Endothelial cell (in vitro differentiated cells): Measurements from ENCODE around the gene CHRNG. TPM values are rescaled to one million over a fixed set of nuclear protein-coding genes. Genes with fewer than 3 reads are reported as not detected.

ENCODE experiments used
- DNase-seq: peaks from one replicate; pipeline ENCODE4 v3.0.0; 2021; ENCODE audit warnings: low spot score
- H3K27ac Mint-ChIP-seq: one replicate; pipeline ENCODE4 v1.8.0; 2021; ENCODE audit warnings: mixed read lengths, inconsistent platforms; ENCODE audit not compliant: unreplicated experiment
- H3K27me3 Mint-ChIP-seq: one replicate; pipeline ENCODE4 v1.8.0; 2021; ENCODE audit warnings: mild to moderate bottlenecking, moderate library complexity, mixed read lengths, inconsistent platforms; ENCODE audit not compliant: unreplicated experiment
- H3K36me3 Mint-ChIP-seq: one replicate; pipeline ENCODE4 v1.8.0; 2021; ENCODE audit warnings: mild to moderate bottlenecking, low read depth, mixed read lengths, inconsistent platforms; ENCODE audit not compliant: unreplicated experiment
- H3K4me1 Mint-ChIP-seq: one replicate; pipeline ENCODE4 v1.8.0; 2021; ENCODE audit warnings: mild to moderate bottlenecking, mixed read lengths, inconsistent platforms; ENCODE audit not compliant: unreplicated experiment
- H3K4me3 Mint-ChIP-seq: one replicate; pipeline ENCODE4 v1.8.0; 2021; ENCODE audit warnings: mild to moderate bottlenecking, mixed read lengths, inconsistent platforms; ENCODE audit not compliant: unreplicated experiment
- H3K9me3 Mint-ChIP-seq: one replicate; pipeline ENCODE4 v1.8.0; 2021; ENCODE audit warnings: mixed read lengths, inconsistent platforms; ENCODE audit not compliant: unreplicated experiment
- total RNA-seq: library from RNA; stranded (reverse); fragmentation: NEBNext Ultra II Directional; extraction: Animal tissue kit (Norgen Biotek cat#: 25700); gene quantifications from one replicate; pipeline ENCODE4 v1.2.1, GENCODE V29; 2021; ENCODE audit not compliant: unreplicated experiment
- TF ChIP-seq, protein P1 (sequence below): fragments of 200-600 bp; sonication (generic); IDR thresholded peaks from one replicate; pipeline ENCODE4 v1.5.0; 2021; ENCODE audit warnings: antibody characterized with exemption; ENCODE audit not compliant: unreplicated experiment

The CHRNG gene
- total RNA-seq, 1 donor from 2014 or later: not detected

GRCh38 chr2:232580648-232580981, 41.1 kb downstream of the CHRNG start:
- H3K27ac Mint-ChIP-seq: no peak overlapping the region
- peaks cover 16% of the 10 kb centered on the region for H3K4me1 Mint-ChIP-seq
- H3K27me3 Mint-ChIP-seq: peaks cover 7% of the 10 kb centered on the region
- no peak overlapping the region for H3K4me3 Mint-ChIP-seq
- H3K9me3 Mint-ChIP-seq: no peaks in the 10 kb centered on the region
- TF ChIP-seq, protein P1, sequence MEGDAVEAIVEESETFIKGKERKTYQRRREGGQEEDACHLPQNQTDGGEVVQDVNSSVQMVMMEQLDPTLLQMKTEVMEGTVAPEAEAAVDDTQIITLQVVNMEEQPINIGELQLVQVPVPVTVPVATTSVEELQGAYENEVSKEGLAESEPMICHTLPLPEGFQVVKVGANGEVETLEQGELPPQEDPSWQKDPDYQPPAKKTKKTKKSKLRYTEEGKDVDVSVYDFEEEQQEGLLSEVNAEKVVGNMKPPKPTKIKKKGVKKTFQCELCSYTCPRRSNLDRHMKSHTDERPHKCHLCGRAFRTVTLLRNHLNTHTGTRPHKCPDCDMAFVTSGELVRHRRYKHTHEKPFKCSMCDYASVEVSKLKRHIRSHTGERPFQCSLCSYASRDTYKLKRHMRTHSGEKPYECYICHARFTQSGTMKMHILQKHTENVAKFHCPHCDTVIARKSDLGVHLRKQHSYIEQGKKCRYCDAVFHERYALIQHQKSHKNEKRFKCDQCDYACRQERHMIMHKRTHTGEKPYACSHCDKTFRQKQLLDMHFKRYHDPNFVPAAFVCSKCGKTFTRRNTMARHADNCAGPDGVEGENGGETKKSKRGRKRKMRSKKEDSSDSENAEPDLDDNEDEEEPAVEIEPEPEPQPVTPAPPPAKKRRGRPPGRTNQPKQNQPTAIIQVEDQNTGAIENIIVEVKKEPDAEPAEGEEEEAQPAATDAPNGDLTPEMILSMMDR: no peak
- DNase-seq: no peak
- peaks cover 24% of the 10 kb centered on the region for H3K36me3 Mint-ChIP-seq

GRCh38 chr2:232581725-232582124, 42.2 kb downstream of the CHRNG start:
- no peak for DNase-seq
- Mint-ChIP-seq H3K9me3 (no peaks in the 10 kb centered on the region), H3K27ac (no peak overlapping the region), H3K4me1 (peaks cover 21% of the 10 kb centered on the region), H3K36me3 (peaks cover 24% of the 10 kb centered on the region), H3K27me3 (peaks cover 7% of the 10 kb centered on the region), H3K4me3 (no peak overlapping the region)
- TF ChIP-seq, protein P1: no peak

DNA sequence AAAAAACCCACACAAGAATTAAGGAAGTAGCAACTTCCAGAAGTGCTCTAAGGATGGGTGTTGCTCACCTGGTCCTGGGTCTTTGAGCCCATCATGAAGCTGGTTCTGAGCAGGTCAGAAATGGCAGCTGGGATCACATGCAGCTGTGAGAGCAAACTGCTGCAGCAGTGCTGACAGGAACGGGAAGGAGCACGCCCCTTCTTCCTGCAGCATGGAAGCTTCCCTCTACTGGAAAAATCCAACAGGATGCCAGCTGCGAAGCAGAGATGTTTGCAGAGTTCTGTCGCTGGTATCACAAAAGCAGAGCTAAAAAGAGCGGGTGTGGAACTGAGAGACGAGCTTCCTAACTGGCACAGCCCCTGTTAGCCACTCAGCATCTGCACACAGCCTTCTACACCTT, 44.7 kb downstream of the CHRNG start:
- H3K27me3 Mint-ChIP-seq: peaks cover 11% of the 10 kb centered on the region
- no peaks in the 10 kb centered on the region for H3K9me3 Mint-ChIP-seq
- no peak overlapping the region for H3K4me3 Mint-ChIP-seq
- peaks cover 27% of the 10 kb centered on the region for H3K4me1 Mint-ChIP-seq
- DNase-seq: peak; percentile 43
- H3K27ac Mint-ChIP-seq: peak overlapping the region; percentile 64
- peaks cover 31% of the 10 kb centered on the region for H3K36me3 Mint-ChIP-seq
- TF ChIP-seq, protein P1: no peak

GRCh38 chr2:232586943-232587505, 47.5 kb downstream of the CHRNG start:
- DNase-seq: no peak
- H3K27ac Mint-ChIP-seq: no peak overlapping the region
- peaks cover 7% of the 10 kb centered on the region for H3K27me3 Mint-ChIP-seq
- peak overlapping the region; percentile 65 for H3K4me3 Mint-ChIP-seq
- H3K9me3 Mint-ChIP-seq: no peaks in the 10 kb centered on the region
- TF ChIP-seq, protein P1: no peak
- H3K4me1 Mint-ChIP-seq: peaks cover 27% of the 10 kb centered on the region
- peaks cover 25% of the 10 kb centered on the region for H3K36me3 Mint-ChIP-seq

GRCh38 chr2:232587512-232587911, 48.0 kb downstream of the CHRNG start:
- no peak for DNase-seq
- Mint-ChIP-seq H3K27me3 (peaks cover 7% of the 10 kb centered on the region), H3K4me1 (peaks cover 27% of the 10 kb centered on the region), H3K36me3 (peaks cover 21% of the 10 kb centered on the region), H3K4me3 (no peak overlapping the region), H3K9me3 (no peaks in the 10 kb centered on the region), H3K27ac (no peak overlapping the region)
- TF ChIP-seq, protein P1: no peak
